HEK293 (cell line): ENCODE data around the gene IZUMO1.

Experiments
- CTCF ChIP-seq: fragments of 450-650 bp; formaldehyde crosslinking; IDR thresholded peaks from 2 replicates; pipeline ENCODE4 v1.5.1; 2016; ENCODE audit warnings: missing biosample characterization, missing genetic modification characterization
- GLIS1 ChIP-seq: fragments of 450-650 bp; formaldehyde crosslinking; IDR thresholded peaks from 2 replicates; pipeline ENCODE4 v1.5.1; 2016; ENCODE audit warnings: missing biosample characterization, missing genetic modification characterization
- HOXC10 ChIP-seq: sonication (generic); formaldehyde crosslinking; IDR thresholded peaks from 2 replicates; pipeline ENCODE4 v1.8.1; 2023; ENCODE audit warnings: mild to moderate bottlenecking, missing genetic modification reagents
- KLF1 ChIP-seq: fragments of 450-650 bp; formaldehyde crosslinking; IDR thresholded peaks from 2 replicates; pipeline ENCODE4 v1.5.1; 2016; ENCODE audit warnings: missing biosample characterization, missing genetic modification characterization
- KLF8 ChIP-seq: fragments of 450-650 bp; formaldehyde crosslinking; IDR thresholded peaks from 2 replicates; pipeline ENCODE4 v1.5.1; 2016; ENCODE audit warnings: missing biosample characterization, missing genetic modification characterization
- MZF1 ChIP-seq: fragments of 450-650 bp; formaldehyde crosslinking; IDR thresholded peaks from 2 replicates; pipeline ENCODE4 v1.5.1; 2017; ENCODE audit warnings: missing biosample characterization, missing genetic modification characterization, borderline replicate concordance
- ZBTB20 ChIP-seq: fragments of 450-650 bp; formaldehyde crosslinking; IDR thresholded peaks from 2 replicates; pipeline ENCODE4 v1.5.1; 2016; ENCODE audit warnings: missing biosample characterization, missing genetic modification characterization
- ZBTB48 ChIP-seq: fragments of 450-650 bp; formaldehyde crosslinking; IDR thresholded peaks from 2 replicates; pipeline ENCODE4 v1.5.1; 2016; ENCODE audit warnings: missing biosample characterization, missing genetic modification characterization
- ZIC2 ChIP-seq: fragments of 450-650 bp; formaldehyde crosslinking; IDR thresholded peaks from 2 replicates; pipeline ENCODE4 v1.5.1; 2016; ENCODE audit warnings: missing biosample characterization, missing genetic modification characterization
- ZNF18 ChIP-seq: fragments of 450-650 bp; formaldehyde crosslinking; IDR thresholded peaks from 2 replicates; pipeline ENCODE4 v1.5.1; 2016; ENCODE audit warnings: missing biosample characterization, missing genetic modification characterization
- ZNF2 ChIP-seq: fragments of 450-650 bp; formaldehyde crosslinking; IDR thresholded peaks from 2 replicates; pipeline ENCODE4 v1.5.1; 2016; ENCODE audit warnings: missing biosample characterization, missing genetic modification characterization
- ZNF23 ChIP-seq: fragments of 450-650 bp; formaldehyde crosslinking; IDR thresholded peaks from 2 replicates; pipeline ENCODE4 v1.5.1; 2016; ENCODE audit warnings: missing biosample characterization, missing genetic modification characterization, borderline replicate concordance
- ZNF24 ChIP-seq: fragments of 450-650 bp; formaldehyde crosslinking; IDR thresholded peaks from 2 replicates; pipeline ENCODE4 v1.5.1; 2016; ENCODE audit warnings: missing biosample characterization, missing genetic modification characterization
- ZNF311 ChIP-seq: fragments of 450-650 bp; formaldehyde crosslinking; IDR thresholded peaks from 2 replicates; pipeline ENCODE4 v1.5.1; 2017; ENCODE audit warnings: missing biosample characterization, missing genetic modification characterization, borderline replicate concordance
- ZNF391 ChIP-seq: fragments of 450-650 bp; formaldehyde crosslinking; IDR thresholded peaks from 2 replicates; pipeline ENCODE4 v1.5.1; 2016; ENCODE audit warnings: low read depth, missing biosample characterization, missing genetic modification characterization, borderline replicate concordance
- ZNF433 ChIP-seq: fragments of 450-650 bp; formaldehyde crosslinking; IDR thresholded peaks from 2 replicates; pipeline ENCODE4 v1.5.1; 2016; ENCODE audit warnings: missing biosample characterization, missing genetic modification characterization, low read depth
- ZNF488 ChIP-seq: fragments of 450-650 bp; formaldehyde crosslinking; IDR thresholded peaks from 2 replicates; pipeline ENCODE4 v1.5.1; 2016; ENCODE audit warnings: missing biosample characterization, missing genetic modification characterization
- ZNF560 ChIP-seq: fragments of 450-650 bp; formaldehyde crosslinking; IDR thresholded peaks from 2 replicates; pipeline ENCODE4 v1.5.1; 2017; ENCODE audit warnings: missing biosample characterization, missing genetic modification characterization, borderline replicate concordance
- ZNF658 ChIP-seq: fragments of 450-650 bp; formaldehyde crosslinking; IDR thresholded peaks from 2 replicates; pipeline ENCODE4; 2016; ENCODE audit warnings: missing biosample characterization, missing genetic modification characterization
- ZNF791 ChIP-seq: fragments of 450-650 bp; formaldehyde crosslinking; IDR thresholded peaks from 2 replicates; pipeline ENCODE4 v1.5.1; 2016; ENCODE audit warnings: missing biosample characterization, missing genetic modification characterization
- TF ChIP-seq, protein P1 (sequence below): fragments of 450-650 bp; formaldehyde crosslinking; IDR thresholded peaks from 2 replicates; pipeline ENCODE4 v1.5.1; 2016; ENCODE audit warnings: missing biosample characterization, missing genetic modification characterization
- TF ChIP-seq, protein P2 (sequence below): IDR thresholded peaks from 2 replicates; pipeline ENCODE4 v1.6.1; 2011; ENCODE audit warnings: mild to moderate bottlenecking, low read depth, low read length, borderline replicate concordance
- TF ChIP-seq, protein P3 (sequence below): fragments of 450-650 bp; formaldehyde crosslinking; IDR thresholded peaks from 2 replicates; pipeline ENCODE4; 2016; ENCODE audit warnings: missing biosample characterization, missing genetic modification characterization
- TF ChIP-seq, protein P4 (sequence below): fragments of 450-650 bp; formaldehyde crosslinking; conservative IDR thresholded peaks from 2 replicates; pipeline ENCODE4 v1.5.1; 2016; ENCODE audit warnings: low read depth, missing biosample characterization, missing genetic modification characterization

The IZUMO1 gene

DNA sequence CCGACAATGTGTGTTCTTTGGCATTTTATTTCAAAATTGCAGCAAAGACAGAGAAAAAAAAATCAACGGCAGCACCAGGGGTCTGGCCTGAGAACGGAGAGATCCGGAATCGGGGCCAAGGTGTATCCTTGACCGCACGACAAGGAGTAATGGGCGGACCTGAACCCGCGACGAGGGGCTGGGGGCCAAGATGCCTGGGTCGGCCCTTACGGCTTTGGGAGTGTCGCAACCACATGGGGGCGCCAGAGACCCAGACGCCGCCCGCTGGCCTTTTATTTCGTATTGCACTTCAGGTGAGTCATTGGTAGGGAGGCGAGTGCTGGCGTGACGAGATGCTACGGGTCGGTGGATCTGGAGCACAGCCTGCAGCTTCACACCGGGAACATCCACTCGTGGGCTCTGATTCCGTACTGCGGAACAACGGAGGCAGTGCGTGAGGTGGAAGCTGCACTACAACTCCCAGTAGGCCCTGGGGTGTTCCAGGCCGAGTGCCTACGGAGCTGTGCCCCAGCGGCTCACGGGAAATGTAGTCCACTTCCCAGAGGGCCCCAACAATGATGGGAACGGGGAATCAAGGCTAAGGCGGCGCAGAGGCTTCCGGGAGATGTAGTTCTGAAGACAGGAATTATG lies 48.5 kb upstream of the IZUMO1 start (continued):
- TF ChIP-seq CTCF = peak; percentile 99
- TF ChIP-seq MZF1 (tag by site-specific recombination) = no peak
- peak; percentile 87; the same call in 1 of the 2 replicates for TF ChIP-seq ZNF2 (tag by site-specific recombination)
- peak; percentile 45 for TF ChIP-seq ZIC2 (tag by site-specific recombination)
- TF ChIP-seq, protein P1, sequence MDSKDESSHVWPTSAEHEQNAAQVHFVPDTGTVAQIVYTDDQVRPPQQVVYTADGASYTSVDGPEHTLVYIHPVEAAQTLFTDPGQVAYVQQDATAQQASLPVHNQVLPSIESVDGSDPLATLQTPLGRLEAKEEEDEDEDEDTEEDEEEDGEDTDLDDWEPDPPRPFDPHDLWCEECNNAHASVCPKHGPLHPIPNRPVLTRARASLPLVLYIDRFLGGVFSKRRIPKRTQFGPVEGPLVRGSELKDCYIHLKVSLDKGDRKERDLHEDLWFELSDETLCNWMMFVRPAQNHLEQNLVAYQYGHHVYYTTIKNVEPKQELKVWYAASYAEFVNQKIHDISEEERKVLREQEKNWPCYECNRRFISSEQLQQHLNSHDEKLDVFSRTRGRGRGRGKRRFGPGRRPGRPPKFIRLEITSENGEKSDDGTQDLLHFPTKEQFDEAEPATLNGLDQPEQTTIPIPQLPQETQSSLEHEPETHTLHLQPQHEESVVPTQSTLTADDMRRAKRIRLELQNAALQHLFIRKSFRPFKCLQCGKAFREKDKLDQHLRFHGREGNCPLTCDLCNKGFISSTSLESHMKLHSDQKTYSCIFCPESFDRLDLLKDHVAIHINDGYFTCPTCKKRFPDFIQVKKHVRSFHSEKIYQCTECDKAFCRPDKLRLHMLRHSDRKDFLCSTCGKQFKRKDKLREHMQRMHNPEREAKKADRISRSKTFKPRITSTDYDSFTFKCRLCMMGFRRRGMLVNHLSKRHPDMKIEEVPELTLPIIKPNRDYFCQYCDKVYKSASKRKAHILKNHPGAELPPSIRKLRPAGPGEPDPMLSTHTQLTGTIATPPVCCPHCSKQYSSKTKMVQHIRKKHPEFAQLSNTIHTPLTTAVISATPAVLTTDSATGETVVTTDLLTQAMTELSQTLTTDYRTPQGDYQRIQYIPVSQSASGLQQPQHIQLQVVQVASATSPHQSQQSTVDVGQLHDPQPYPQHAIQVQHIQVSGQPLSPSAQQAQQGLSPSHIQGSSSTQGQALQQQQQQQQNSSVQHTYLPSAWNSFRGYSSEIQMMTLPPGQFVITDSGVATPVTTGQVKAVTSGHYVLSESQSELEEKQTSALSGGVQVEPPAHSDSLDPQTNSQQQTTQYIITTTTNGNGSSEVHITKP (tag by site-specific recombination) = peak; percentile 62
- TF ChIP-seq HOXC10 (CRISPR knock-in tag) = no peak
- no peak for TF ChIP-seq ZNF791 (tag by site-specific recombination)
- no peak for TF ChIP-seq ZNF488 (tag by site-specific recombination)
- no peak for TF ChIP-seq ZNF23 (tag by site-specific recombination)
- TF ChIP-seq GLIS1 = peak; percentile 34; the same call in 1 of the 2 replicates
- peak; percentile 88 for TF ChIP-seq ZNF18 (tag by site-specific recombination)
- TF ChIP-seq, protein P2, sequence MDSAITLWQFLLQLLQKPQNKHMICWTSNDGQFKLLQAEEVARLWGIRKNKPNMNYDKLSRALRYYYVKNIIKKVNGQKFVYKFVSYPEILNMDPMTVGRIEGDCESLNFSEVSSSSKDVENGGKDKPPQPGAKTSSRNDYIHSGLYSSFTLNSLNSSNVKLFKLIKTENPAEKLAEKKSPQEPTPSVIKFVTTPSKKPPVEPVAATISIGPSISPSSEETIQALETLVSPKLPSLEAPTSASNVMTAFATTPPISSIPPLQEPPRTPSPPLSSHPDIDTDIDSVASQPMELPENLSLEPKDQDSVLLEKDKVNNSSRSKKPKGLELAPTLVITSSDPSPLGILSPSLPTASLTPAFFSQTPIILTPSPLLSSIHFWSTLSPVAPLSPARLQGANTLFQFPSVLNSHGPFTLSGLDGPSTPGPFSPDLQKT = no peak
- TF ChIP-seq, protein P3, sequence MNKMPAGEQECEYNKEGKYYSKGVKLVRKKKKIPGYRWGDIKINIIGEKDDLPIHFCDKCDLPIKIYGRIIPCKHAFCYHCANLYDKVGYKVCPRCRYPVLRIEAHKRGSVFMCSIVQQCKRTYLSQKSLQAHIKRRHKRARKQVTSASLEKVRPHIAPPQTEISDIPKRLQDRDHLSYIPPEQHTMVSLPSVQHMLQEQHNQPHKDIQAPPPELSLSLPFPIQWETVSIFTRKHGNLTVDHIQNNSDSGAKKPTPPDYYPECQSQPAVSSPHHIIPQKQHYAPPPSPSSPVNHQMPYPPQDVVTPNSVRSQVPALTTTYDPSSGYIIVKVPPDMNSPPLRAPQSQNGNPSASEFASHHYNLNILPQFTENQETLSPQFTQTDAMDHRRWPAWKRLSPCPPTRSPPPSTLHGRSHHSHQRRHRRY (tag by site-specific recombination) = no peak
- peak; percentile 58; the same call in 1 of the 2 replicates for TF ChIP-seq ZBTB48
- no peak for TF ChIP-seq ZNF433 (tag by site-specific recombination)
- TF ChIP-seq KLF8 (tag by site-specific recombination) = peak; percentile 67
- peak; percentile 91 for TF ChIP-seq ZBTB20 (tag by site-specific recombination)
- TF ChIP-seq ZNF560 (tag by site-specific recombination) = no peak
- no peak for TF ChIP-seq ZNF658
- peak; percentile 85 for TF ChIP-seq ZNF24 (tag by site-specific recombination)
- TF ChIP-seq ZNF311 = no peak
- TF ChIP-seq, protein P4, sequence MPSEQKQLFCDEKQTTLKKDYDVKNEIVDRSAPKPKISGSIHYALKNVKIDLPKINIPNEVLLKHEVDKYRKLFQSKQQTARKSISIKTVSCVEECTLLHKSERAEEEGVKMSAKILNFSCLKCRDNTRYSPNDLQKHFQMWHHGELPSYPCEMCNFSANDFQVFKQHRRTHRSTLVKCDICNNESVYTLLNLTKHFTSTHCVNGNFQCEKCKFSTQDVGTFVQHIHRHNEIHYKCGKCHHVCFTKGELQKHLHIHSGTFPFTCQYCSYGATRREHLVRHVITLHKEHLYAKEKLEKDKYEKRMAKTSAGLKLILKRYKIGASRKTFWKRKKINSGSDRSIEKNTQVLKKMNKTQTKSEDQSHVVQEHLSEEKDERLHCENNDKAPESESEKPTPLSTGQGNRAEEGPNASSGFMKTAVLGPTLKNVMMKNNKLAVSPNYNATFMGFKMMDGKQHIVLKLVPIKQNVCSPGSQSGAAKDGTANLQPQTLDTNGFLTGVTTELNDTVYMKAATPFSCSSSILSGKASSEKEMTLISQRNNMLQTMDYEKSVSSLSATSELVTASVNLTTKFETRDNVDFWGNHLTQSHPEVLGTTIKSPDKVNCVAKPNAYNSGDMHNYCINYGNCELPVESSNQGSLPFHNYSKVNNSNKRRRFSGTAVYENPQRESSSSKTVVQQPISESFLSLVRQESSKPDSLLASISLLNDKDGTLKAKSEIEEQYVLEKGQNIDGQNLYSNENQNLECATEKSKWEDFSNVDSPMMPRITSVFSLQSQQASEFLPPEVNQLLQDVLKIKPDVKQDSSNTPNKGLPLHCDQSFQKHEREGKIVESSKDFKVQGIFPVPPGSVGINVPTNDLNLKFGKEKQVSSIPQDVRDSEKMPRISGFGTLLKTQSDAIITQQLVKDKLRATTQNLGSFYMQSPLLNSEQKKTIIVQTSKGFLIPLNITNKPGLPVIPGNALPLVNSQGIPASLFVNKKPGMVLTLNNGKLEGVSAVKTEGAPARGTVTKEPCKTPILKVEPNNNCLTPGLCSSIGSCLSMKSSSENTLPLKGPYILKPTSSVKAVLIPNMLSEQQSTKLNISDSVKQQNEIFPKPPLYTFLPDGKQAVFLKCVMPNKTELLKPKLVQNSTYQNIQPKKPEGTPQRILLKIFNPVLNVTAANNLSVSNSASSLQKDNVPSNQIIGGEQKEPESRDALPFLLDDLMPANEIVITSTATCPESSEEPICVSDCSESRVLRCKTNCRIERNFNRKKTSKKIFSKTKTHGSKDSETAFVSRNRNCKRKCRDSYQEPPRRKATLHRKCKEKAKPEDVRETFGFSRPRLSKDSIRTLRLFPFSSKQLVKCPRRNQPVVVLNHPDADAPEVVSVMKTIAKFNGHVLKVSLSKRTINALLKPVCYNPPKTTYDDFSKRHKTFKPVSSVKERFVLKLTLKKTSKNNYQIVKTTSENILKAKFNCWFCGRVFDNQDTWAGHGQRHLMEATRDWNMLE (tag by site-specific recombination) = no peak
- TF ChIP-seq KLF1 (tag by site-specific recombination) = peak; percentile 11; the same call in 1 of the 2 replicates
- TF ChIP-seq ZNF391 (tag by site-specific recombination) = peak; percentile 87; the same call in 1 of the 2 replicates
